Measurements from ENCODE around the gene UGT1A7. TPM values are rescaled to one million over a fixed set of nuclear protein-coding genes. Genes with fewer than 3 reads are reported as not detected.
"Not testable (repeated sequence)": the region's sequence is repeated elsewhere in the genome, so short reads cannot be mapped to it uniquely, and the experiment has no call there.

UGT1A7 gene
- total RNA-seq, result not detected

GRCh38 chr2:233681521-233682099 lies at the start of gene UGT1A7:
TSS of gene UGT1A7 (plus strand) at chr2:233681901. CDS start at chr2:233681938, 37 bp downstream.
- CTCF ChIA-PET, result no interaction called here
- POLR2A ChIA-PET, result no interaction called here

- POLR2A ChIA-PET, CTCF ChIA-PET: not testable (repeated sequence)
These were observed 45.4 kb upstream of the UGT1A7 start, which contains the start of gene UGT1A10 for GRCh38 chr2:233636306-233636705. TSS of gene UGT1A10 (plus strand) at chr2:233636448. CDS start at chr2:233636523, 75 bp downstream.

GRCh38 chr2:233638836-233639235 lies 42.9 kb upstream of the UGT1A7 start:
- POLR2A ChIA-PET, result no interaction called here
- CTCF ChIA-PET, result no interaction called here

- POLR2A ChIA-PET, result no interaction called here
These were observed 41.8 kb upstream of the UGT1A7 start for GRCh38 chr2:233639860-233640259.

GRCh38 chr2:233643128-233643527 lies 38.6 kb upstream of the UGT1A7 start:
- CTCF ChIA-PET, result no interaction called here
- POLR2A ChIA-PET, result no interaction called here

More at GRCh38 chr2:233639860-233640259, 41.8 kb upstream of the UGT1A7 start:
- CTCF ChIA-PET, result no interaction called here

GRCh38 chr2:233646033-233646432 lies 35.7 kb upstream of the UGT1A7 start:
- CTCF ChIA-PET, POLR2A ChIA-PET: not testable (repeated sequence)

GRCh38 chr2:233650981-233651380 lies 30.7 kb upstream of the UGT1A7 start:
- ChIA-PET POLR2A (no interaction called here), CTCF (no interaction called here)

- ChIA-PET CTCF (no interaction called here), POLR2A (no interaction called here)
These were observed 30.3 kb upstream of the UGT1A7 start for GRCh38 chr2:233651430-233651829.

- CTCF ChIA-PET, result no interaction called here
- POLR2A ChIA-PET, result no interaction called here
These were observed 27.2 kb upstream of the UGT1A7 start for GRCh38 chr2:233654501-233654900.

- ChIA-PET CTCF (no interaction called here), POLR2A (no interaction called here)
These were observed 26.7 kb upstream of the UGT1A7 start for GRCh38 chr2:233655043-233655442.

GRCh38 chr2:233655943-233656342 lies 25.8 kb upstream of the UGT1A7 start:
- POLR2A ChIA-PET, result not testable (repeated sequence)

GRCh38 chr2:233656443-233656842 lies 25.3 kb upstream of the UGT1A7 start:
- ChIA-PET POLR2A (no interaction called here), CTCF (no interaction called here)

More at GRCh38 chr2:233655943-233656342, 25.8 kb upstream of the UGT1A7 start:
- CTCF ChIA-PET, result not testable (repeated sequence)

- ChIA-PET CTCF (no interaction called here), POLR2A (no interaction called here)
These were observed 23.1 kb upstream of the UGT1A7 start for GRCh38 chr2:233658610-233659009.

GRCh38 chr2:233663911-233664310 lies 17.8 kb upstream of the UGT1A7 start:
- ChIA-PET CTCF (no interaction called here), POLR2A (no interaction called here)

GRCh38 chr2:233668605-233669260 lies 13.0 kb upstream of the UGT1A7 start:
- ChIA-PET POLR2A (no interaction called here), CTCF (no interaction called here)

GRCh38 chr2:233671290-233672161 lies 10.2 kb upstream of the UGT1A7 start, which contains the start of gene UGT1A9:
TSS of gene UGT1A9 (plus strand) at chr2:233671898. CDS start at chr2:233671935, 37 bp downstream.
- ChIA-PET POLR2A (no interaction called here), CTCF (no interaction called here)

- CTCF ChIA-PET, result no interaction called here
- POLR2A ChIA-PET, result no interaction called here
These were observed 8.8 kb upstream of the UGT1A7 start for GRCh38 chr2:233672886-233673285.

GRCh38 chr2:233673896-233674295 lies 7.8 kb upstream of the UGT1A7 start:
- ChIA-PET CTCF (no interaction called here), POLR2A (no interaction called here)

- ChIA-PET POLR2A (no interaction called here), CTCF (no interaction called here)
These were observed 7.4 kb upstream of the UGT1A7 start for GRCh38 chr2:233674314-233674713.

GRCh38 chr2:233674995-233675394 lies 6.7 kb upstream of the UGT1A7 start:
- ChIA-PET POLR2A (no interaction called here), CTCF (no interaction called here)

- POLR2A ChIA-PET, result no interaction called here
These were observed 5.7 kb upstream of the UGT1A7 start for GRCh38 chr2:233676046-233676445.

More at GRCh38 chr2:233676046-233676445, 5.7 kb upstream of the UGT1A7 start:
- CTCF ChIA-PET, result no interaction called here

Data from activated CD8-positive, alpha-beta memory T cell treated with anti-CD3 and anti-CD28 coated beads for 36 hours (primary cell).